ENCODE data around the gene PAH. TPM values are rescaled to one million over a fixed set of nuclear protein-coding genes. Genes with fewer than 3 reads are reported as not detected.

The PAH gene
- total RNA-seq, 1 donor from 2014 or later, result not detected

DNA sequence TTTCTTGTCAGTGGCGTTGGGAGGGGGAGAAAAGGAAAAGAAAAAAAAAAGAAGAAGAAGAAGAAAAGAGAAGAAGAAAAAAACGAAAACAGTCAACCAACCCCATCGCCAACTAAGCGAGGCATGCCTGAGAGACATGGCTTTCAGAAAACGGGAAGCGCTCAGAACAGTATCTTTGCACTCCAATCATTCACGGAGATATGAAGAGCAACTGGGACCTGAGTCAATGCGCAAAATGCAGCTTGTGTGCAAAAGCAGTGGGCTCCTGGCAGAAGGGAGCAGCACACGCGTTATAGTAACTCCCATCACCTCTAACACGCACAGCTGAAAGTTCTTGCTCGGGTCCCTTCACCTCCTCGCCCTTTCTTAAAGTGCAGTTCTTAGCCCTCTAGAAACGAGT lies 42.3 kb upstream of the PAH start:
- H3K4me3 ChIP-seq (ENCODE audit: low read length in 3 of 3), result no peak overlapping the region
- peaks cover 75 to 84% (median 81%) of the 10 kb centered on the region in 3 donors for H3K27me3 ChIP-seq (ENCODE audit: control insufficient read depth in 3 of 3, insufficient read depth in 3 of 3, low read length in 3 of 3)
- H3K9me3 ChIP-seq (ENCODE audit: control insufficient read depth in 3 of 3, low read length in 3 of 3), result peaks cover 2 to 12% (median 3%) of the 10 kb centered on the region in 3 donors
- no peak overlapping the region for H3K27ac ChIP-seq (ENCODE audit: low read depth, low read length)
- peaks cover 4 to 15% (median 11%) of the 10 kb centered on the region in 3 donors for H3K4me1 ChIP-seq (ENCODE audit: control insufficient read depth in 3 of 3, insufficient read depth in 3 of 3, low read length in 3 of 3)
- H3K36me3 ChIP-seq (ENCODE audit: control insufficient read depth in 3 of 3, insufficient read depth in 3 of 3, low read length in 3 of 3), result no peaks in the 10 kb centered on the region
- H3K9ac ChIP-seq (ENCODE audit: low read depth in 1 of 3, low read length in 3 of 3), result no peak overlapping the region

DNA sequence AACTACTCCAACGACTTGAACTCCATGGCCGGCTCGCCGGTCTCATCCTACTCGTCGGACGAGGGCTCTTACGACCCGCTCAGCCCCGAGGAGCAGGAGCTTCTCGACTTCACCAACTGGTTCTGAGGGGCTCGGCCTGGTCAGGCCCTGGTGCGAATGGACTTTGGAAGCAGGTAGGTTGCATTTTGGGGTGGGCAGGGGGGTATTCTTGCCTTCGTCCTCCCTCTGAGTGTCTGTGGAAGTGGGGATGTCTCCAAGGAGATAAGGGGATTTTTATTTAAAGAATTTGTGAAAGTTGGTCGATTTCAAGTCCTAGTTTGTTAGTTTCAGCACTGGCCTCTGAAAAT lies 41.8 kb upstream of the PAH start:
- no peaks in the 10 kb centered on the region for H3K36me3 ChIP-seq (ENCODE audit: control insufficient read depth in 3 of 3, insufficient read depth in 3 of 3, low read length in 3 of 3)
- H3K4me1 ChIP-seq (ENCODE audit: control insufficient read depth in 3 of 3, insufficient read depth in 3 of 3, low read length in 3 of 3), result peaks cover 4 to 15% (median 11%) of the 10 kb centered on the region in 3 donors
- peaks cover 74 to 84% (median 78%) of the 10 kb centered on the region in 3 donors for H3K27me3 ChIP-seq (ENCODE audit: control insufficient read depth in 3 of 3, insufficient read depth in 3 of 3, low read length in 3 of 3)
- peak overlapping the region; percentile 11 to 51 (median 29) for H3K4me3 ChIP-seq (ENCODE audit: low read length in 3 of 3)
- no peak overlapping the region for H3K27ac ChIP-seq (ENCODE audit: low read depth, low read length)
- no peak overlapping the region for H3K9ac ChIP-seq (ENCODE audit: low read depth in 1 of 3, low read length in 3 of 3)
- peaks cover 2 to 9% (median 3%) of the 10 kb centered on the region in 3 donors for H3K9me3 ChIP-seq (ENCODE audit: control insufficient read depth in 3 of 3, low read length in 3 of 3)

DNA sequence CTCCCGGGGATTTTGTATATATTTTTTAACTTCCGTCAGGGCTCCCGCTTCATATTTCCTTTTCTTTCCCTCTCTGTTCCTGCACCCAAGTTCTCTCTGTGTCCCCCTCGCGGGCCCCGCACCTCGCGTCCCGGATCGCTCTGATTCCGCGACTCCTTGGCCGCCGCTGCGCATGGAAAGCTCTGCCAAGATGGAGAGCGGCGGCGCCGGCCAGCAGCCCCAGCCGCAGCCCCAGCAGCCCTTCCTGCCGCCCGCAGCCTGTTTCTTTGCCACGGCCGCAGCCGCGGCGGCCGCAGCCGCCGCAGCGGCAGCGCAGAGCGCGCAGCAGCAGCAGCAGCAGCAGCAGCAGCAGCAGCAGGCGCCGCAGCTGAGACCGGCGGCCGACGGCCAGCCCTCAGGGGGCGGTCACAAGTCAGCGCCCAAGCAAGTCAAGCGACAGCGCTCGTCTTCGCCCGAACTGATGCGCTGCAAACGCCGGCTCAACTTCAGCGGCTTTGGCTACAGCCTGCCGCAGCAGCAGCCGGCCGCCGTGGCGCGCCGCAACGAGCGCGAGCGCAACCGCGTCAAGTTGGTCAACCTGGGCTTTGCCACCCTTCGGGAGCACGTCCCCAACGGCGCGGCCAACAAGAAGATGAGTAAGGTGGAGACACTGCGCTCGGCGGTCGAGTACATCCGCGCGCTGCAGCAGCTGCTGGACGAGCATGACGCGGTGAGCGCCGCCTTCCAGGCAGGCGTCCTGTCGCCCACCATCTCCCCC lies 41.2 kb upstream of the PAH start:
- Histone ChIP-seq H3K4me1 (ENCODE audit: control insufficient read depth in 3 of 3, insufficient read depth in 3 of 3, low read length in 3 of 3) (peaks cover 4 to 15% (median 11%) of the 10 kb centered on the region in 3 donors), H3K27ac (ENCODE audit: low read depth, low read length) (no peak overlapping the region), H3K27me3 (ENCODE audit: control insufficient read depth in 3 of 3, insufficient read depth in 3 of 3, low read length in 3 of 3) (peaks cover 69 to 81% (median 73%) of the 10 kb centered on the region in 3 donors), H3K9ac (ENCODE audit: low read depth in 1 of 3, low read length in 3 of 3) (no peak overlapping the region), H3K36me3 (ENCODE audit: control insufficient read depth in 3 of 3, insufficient read depth in 3 of 3, low read length in 3 of 3) (no peaks in the 10 kb centered on the region), H3K4me3 (ENCODE audit: low read length in 3 of 3) (peak overlapping the region; percentile 29 to 51 (median 51)), H3K9me3 (ENCODE audit: control insufficient read depth in 3 of 3, low read length in 3 of 3) (peaks cover 0 to 4% (median 2%) of the 10 kb centered on the region in 3 donors)

DNA sequence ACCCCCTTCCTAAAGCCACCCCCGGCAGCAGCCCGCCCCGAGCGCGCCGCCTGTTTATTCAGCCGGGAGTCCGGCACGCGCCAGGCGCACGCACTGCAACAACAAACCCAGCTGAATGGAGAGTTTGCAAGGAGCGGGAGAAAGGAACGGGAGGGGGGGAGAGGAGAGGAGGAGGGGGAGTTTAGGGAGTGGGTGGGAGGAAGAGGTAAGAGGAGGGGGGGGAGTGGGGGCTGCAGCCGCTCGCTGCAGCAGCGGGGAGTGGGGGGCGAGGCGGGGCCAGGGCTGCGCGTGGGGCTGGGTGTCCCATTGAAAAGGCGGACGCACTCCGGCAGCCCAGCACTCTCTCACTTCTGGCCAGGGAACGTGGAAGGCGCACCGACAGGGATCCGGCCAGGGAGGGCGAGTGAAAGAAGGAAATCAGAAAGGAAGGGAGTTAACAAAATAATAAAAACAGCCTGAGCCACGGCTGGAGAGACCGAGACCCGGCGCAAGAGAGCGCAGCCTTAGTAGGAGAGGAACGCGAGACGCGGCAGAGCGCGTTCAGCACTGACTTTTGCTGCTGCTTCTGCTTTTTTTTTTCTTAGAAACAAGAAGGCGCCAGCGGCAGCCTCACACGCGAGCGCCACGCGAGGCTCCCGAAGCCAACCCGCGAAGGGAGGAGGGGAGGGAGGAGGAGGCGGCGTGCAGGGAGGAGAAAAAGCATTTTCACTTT lies 40.5 kb upstream of the PAH start, which contains the start of gene ASCL1:
Gene ASCL1 (plus strand): TSS at position 336 of the 712 bp plus-strand sequence. CDS start 571 bp downstream, outside the sequence.
- Histone ChIP-seq H3K9me3 (ENCODE audit: control insufficient read depth in 3 of 3, low read length in 3 of 3) (peaks cover 0 to 2% (median 0%) of the 10 kb centered on the region in 3 donors), H3K27ac (ENCODE audit: low read depth, low read length) (no peak within 1 kb of the TSS), H3K4me3 (ENCODE audit: low read length in 3 of 3) (peak within 1 kb of the TSS; percentile 29 to 51 (median 51)), H3K9ac (ENCODE audit: low read depth in 1 of 3, low read length in 3 of 3) (no peak within 1 kb of the TSS), H3K4me1 (ENCODE audit: control insufficient read depth in 3 of 3, insufficient read depth in 3 of 3, low read length in 3 of 3) (peaks cover 4 to 15% (median 11%) of the 10 kb centered on the region in 3 donors), H3K27me3 (ENCODE audit: control insufficient read depth in 3 of 3, insufficient read depth in 3 of 3, low read length in 3 of 3) (peaks cover 66 to 79% (median 70%) of the 10 kb centered on the region in 3 donors), H3K36me3 (ENCODE audit: control insufficient read depth in 3 of 3, insufficient read depth in 3 of 3, low read length in 3 of 3) (no peaks in the 10 kb centered on the region)

DNA sequence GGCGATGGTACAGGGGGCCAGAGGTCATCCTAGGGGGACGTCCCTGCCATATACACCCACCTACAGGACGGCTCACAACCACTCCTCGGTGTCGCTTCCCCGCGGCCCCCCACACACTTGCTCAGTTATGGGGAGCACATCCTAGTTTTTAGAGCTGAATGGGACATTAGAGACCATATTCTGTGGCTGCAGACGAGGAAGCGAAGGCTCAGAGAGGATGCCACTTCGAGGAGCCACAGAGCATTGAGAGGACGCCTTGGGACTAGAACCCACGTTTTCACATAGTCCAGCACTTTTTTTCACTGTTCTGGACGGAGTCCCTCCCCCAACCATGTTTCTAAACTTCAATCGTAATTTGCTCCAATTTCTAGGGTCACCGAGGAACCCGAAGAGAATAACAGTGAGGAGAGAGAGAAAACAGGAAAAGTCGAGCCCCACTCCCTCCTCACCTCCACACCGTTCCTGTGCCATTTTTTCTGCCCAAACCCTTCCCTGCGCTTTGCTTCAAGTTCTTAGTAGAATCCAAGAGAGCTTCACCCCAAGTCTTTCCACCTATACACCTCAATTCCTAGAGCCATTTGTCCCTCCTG lies 39.8 kb upstream of the PAH start:
- H3K4me3 ChIP-seq (ENCODE audit: low read length in 3 of 3), result no peak overlapping the region
- H3K27me3 ChIP-seq (ENCODE audit: control insufficient read depth in 3 of 3, insufficient read depth in 3 of 3, low read length in 3 of 3), result peaks cover 62 to 76% (median 70%) of the 10 kb centered on the region in 3 donors
- H3K9ac ChIP-seq (ENCODE audit: low read depth in 1 of 3, low read length in 3 of 3), result no peak overlapping the region
- H3K27ac ChIP-seq (ENCODE audit: low read depth, low read length), result no peak overlapping the region
- peaks cover 4 to 14% (median 11%) of the 10 kb centered on the region in 3 donors for H3K4me1 ChIP-seq (ENCODE audit: control insufficient read depth in 3 of 3, insufficient read depth in 3 of 3, low read length in 3 of 3)
- peaks cover 0 to 2% (median 0%) of the 10 kb centered on the region in 3 donors for H3K9me3 ChIP-seq (ENCODE audit: control insufficient read depth in 3 of 3, low read length in 3 of 3)
- H3K36me3 ChIP-seq (ENCODE audit: control insufficient read depth in 3 of 3, insufficient read depth in 3 of 3, low read length in 3 of 3), result no peaks in the 10 kb centered on the region

DNA sequence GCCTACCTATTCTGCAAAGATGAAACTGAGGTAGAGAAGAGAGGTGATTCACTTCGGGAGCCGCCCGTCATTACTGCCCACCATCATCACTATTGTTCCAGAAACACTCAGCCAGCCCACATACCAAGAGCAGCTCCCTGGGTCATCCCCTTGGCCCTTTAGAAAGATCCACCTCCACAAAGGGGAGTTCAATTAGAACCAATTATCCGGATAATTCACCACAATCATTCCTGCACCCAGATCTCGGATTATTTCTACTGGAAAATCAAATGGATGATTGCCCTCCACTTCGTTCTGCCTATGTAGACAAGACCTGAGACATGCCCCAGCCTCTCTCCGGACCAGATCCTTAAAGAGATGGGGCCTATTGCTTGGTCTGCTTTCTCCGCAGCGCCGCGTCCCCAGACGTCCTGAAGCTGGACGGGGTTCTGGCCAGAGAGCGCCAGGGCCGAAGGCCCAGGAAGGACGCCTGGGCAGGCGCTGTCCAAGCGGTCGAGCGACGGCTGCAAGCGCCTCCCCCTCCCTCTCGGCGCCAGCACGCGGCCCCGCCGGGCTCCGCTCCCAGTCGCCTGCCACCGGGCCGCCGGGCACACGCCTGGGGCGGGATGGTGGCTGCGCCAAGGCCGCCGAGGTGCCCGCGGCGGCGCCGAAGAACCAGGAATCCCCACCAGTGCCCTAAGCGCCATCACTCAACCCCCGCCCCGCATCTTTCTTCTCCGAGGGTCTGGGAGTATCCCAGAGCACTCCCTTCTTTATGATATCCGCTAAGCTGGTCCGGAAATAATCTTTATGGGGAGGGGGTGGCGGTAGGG lies 39.1 kb upstream of the PAH start:
- H3K27ac ChIP-seq (ENCODE audit: low read depth, low read length), result no peak overlapping the region
- peaks cover 0 to 2% (median 0%) of the 10 kb centered on the region in 3 donors for H3K9me3 ChIP-seq (ENCODE audit: control insufficient read depth in 3 of 3, low read length in 3 of 3)
- H3K9ac ChIP-seq (ENCODE audit: low read depth in 1 of 3, low read length in 3 of 3), result no peak overlapping the region
- H3K36me3 ChIP-seq (ENCODE audit: control insufficient read depth in 3 of 3, insufficient read depth in 3 of 3, low read length in 3 of 3), result no peaks in the 10 kb centered on the region
- peaks cover 4 to 12% (median 11%) of the 10 kb centered on the region in 3 donors for H3K4me1 ChIP-seq (ENCODE audit: control insufficient read depth in 3 of 3, insufficient read depth in 3 of 3, low read length in 3 of 3)
- H3K4me3 ChIP-seq (ENCODE audit: low read length in 3 of 3), result no peak overlapping the region
- peaks cover 59 to 70% (median 69%) of the 10 kb centered on the region in 3 donors for H3K27me3 ChIP-seq (ENCODE audit: control insufficient read depth in 3 of 3, insufficient read depth in 3 of 3, low read length in 3 of 3)

- Histone ChIP-seq H3K9me3 (ENCODE audit: control insufficient read depth in 3 of 3, low read length in 3 of 3) (peaks cover 0 to 2% (median 0%) of the 10 kb centered on the region in 3 donors), H3K27me3 (ENCODE audit: control insufficient read depth in 3 of 3, insufficient read depth in 3 of 3, low read length in 3 of 3) (peaks cover 58 to 68% (median 62%) of the 10 kb centered on the region in 3 donors), H3K4me1 (ENCODE audit: control insufficient read depth in 3 of 3, insufficient read depth in 3 of 3, low read length in 3 of 3) (peaks cover 4 to 15% (median 12%) of the 10 kb centered on the region in 3 donors), H3K36me3 (ENCODE audit: control insufficient read depth in 3 of 3, insufficient read depth in 3 of 3, low read length in 3 of 3) (no peaks in the 10 kb centered on the region), H3K4me3 (ENCODE audit: low read length in 3 of 3) (no peak overlapping the region), H3K9ac (ENCODE audit: low read depth in 1 of 3, low read length in 3 of 3) (no peak overlapping the region), H3K27ac (ENCODE audit: low read depth, low read length) (no peak overlapping the region)
Measured at GRCh38 chr12:102954134-102954533, 37.1 kb upstream of the PAH start.

DNA sequence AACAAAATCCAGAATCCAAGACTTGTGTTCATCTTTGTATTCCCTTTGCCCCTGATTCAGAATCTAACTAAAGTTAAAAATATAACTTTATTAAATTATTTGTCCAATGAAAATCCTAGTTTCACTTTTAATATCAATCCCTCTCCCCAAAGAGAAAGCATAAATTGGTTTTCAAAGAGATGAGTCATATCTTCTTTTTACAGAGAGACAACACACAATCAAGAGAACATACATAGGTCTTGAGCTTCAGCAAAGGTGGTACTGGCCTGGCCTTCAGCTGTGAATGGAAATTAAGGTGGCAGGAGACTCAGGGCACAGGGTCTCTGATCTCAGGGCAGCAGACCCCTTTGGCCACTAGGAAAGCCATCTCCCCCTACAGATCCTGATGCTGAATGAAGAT lies 36.2 kb upstream of the PAH start:
- no peak overlapping the region for H3K4me3 ChIP-seq (ENCODE audit: low read length in 3 of 3)
- no peak overlapping the region for H3K27ac ChIP-seq (ENCODE audit: low read depth, low read length)
- H3K9me3 ChIP-seq (ENCODE audit: control insufficient read depth in 3 of 3, low read length in 3 of 3), result peaks cover 0 to 2% (median 0%) of the 10 kb centered on the region in 3 donors
- H3K9ac ChIP-seq (ENCODE audit: low read depth in 1 of 3, low read length in 3 of 3), result no peak overlapping the region
- no peaks in the 10 kb centered on the region for H3K36me3 ChIP-seq (ENCODE audit: control insufficient read depth in 3 of 3, insufficient read depth in 3 of 3, low read length in 3 of 3)
- peaks cover 0 to 8% (median 6%) of the 10 kb centered on the region in 3 donors for H3K4me1 ChIP-seq (ENCODE audit: control insufficient read depth in 3 of 3, insufficient read depth in 3 of 3, low read length in 3 of 3)
- H3K27me3 ChIP-seq (ENCODE audit: control insufficient read depth in 3 of 3, insufficient read depth in 3 of 3, low read length in 3 of 3), result peaks cover 53 to 67% (median 62%) of the 10 kb centered on the region in 3 donors

DNA sequence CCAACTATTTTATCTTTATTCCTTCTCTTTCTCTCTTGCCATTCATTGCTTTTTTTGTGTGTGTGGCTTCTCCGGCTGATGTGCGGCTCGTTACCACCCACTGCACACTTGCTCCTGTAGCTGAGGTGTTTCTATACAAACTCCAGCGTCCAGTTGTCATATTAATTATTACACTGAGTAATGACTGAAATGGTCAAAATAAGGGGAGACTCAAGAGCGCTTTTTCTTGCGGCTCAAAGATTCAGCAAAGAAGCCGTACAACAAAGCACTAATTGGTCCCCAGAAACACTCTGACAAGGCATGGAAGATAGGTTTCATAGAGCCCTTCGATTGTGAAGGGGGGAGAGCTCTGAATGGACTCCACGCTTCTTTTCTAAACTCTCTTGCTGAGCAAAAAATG lies 34.8 kb upstream of the PAH start:
- Histone ChIP-seq H3K36me3 (ENCODE audit: control insufficient read depth in 3 of 3, insufficient read depth in 3 of 3, low read length in 3 of 3) (no peaks in the 10 kb centered on the region), H3K27ac (ENCODE audit: low read depth, low read length) (no peak overlapping the region), H3K4me1 (ENCODE audit: control insufficient read depth in 3 of 3, insufficient read depth in 3 of 3, low read length in 3 of 3) (peaks cover 0 to 4% (median 1%) of the 10 kb centered on the region in 3 donors), H3K27me3 (ENCODE audit: control insufficient read depth in 3 of 3, insufficient read depth in 3 of 3, low read length in 3 of 3) (peaks cover 55 to 69% (median 61%) of the 10 kb centered on the region in 3 donors), H3K9ac (ENCODE audit: low read depth in 1 of 3, low read length in 3 of 3) (no peak overlapping the region), H3K4me3 (ENCODE audit: low read length in 3 of 3) (no peak overlapping the region), H3K9me3 (ENCODE audit: control insufficient read depth in 3 of 3, low read length in 3 of 3) (peaks cover 0 to 2% (median 0%) of the 10 kb centered on the region in 3 donors)
